K562 (cell line): Measurements from ENCODE around the gene GPN3. TPM values are rescaled to one million over a fixed set of nuclear protein-coding genes. Genes with fewer than 3 reads are reported as not detected.

Experiments
- CBFA2T3 ChIP-seq: fragments of 450-650 bp; IDR thresholded peaks from 2 replicates; pipeline ENCODE4 v1.6.1; 2017
- CBX2 ChIP-seq: fragments of 200-600 bp; sonication (generic); IDR thresholded peaks from one replicate; pipeline ENCODE4 v1.6.1; 2012; ENCODE audit warnings: mild to moderate bottlenecking, low read length, inconsistent platforms; ENCODE audit not compliant: insufficient read depth, poor library complexity, severe bottlenecking
- DPF2 ChIP-seq: fragments of 450-650 bp; IDR thresholded peaks from 2 replicates; pipeline ENCODE4 v1.6.1; 2016
- ELF1 ChIP-seq: fragments of 200-800 bp; sonication (Bioruptor generic); IDR thresholded peaks from 2 replicates; pipeline ENCODE4 v1.6.1; 2016; ENCODE audit warnings: missing genetic modification characterization, missing compliant biosample characterization
- GATAD2A ChIP-seq: fragments of 450-650 bp; IDR thresholded peaks from 2 replicates; pipeline ENCODE4 v1.6.1; 2017
- HDAC2 ChIP-seq: fragments of 450-650 bp; IDR thresholded peaks from 2 replicates; pipeline ENCODE4 v1.6.1; 2016; ENCODE audit warnings: mild to moderate bottlenecking
- LARP7 ChIP-seq: fragments of 450-650 bp; IDR thresholded peaks from 2 replicates; pipeline ENCODE4 v1.6.1; 2016
- MEF2A ChIP-seq: IDR thresholded peaks from 2 replicates; pipeline ENCODE4 v1.6.1; 2011; ENCODE audit warnings: low read depth, mild to moderate bottlenecking, low read length, moderate library complexity; ENCODE audit not compliant: control insufficient read depth
- NBN ChIP-seq: fragments of 450-650 bp; IDR thresholded peaks from 2 replicates; pipeline ENCODE4 v1.6.1; 2016; ENCODE audit warnings: low read depth, mild to moderate bottlenecking
- NCOR1 ChIP-seq: fragments of 450-650 bp; IDR thresholded peaks from 2 replicates; pipeline ENCODE4 v1.6.1; 2016; ENCODE audit warnings: mild to moderate bottlenecking, moderate library complexity
- NFXL1 ChIP-seq: fragments of 450-650 bp; formaldehyde crosslinking; IDR thresholded peaks from 2 replicates; pipeline ENCODE4 v1.4.0; 2021; ENCODE audit warnings: mild to moderate bottlenecking
- NFYB ChIP-seq: IDR thresholded peaks from 2 replicates; pipeline ENCODE4 v1.6.1; 2011; ENCODE audit warnings: mild to moderate bottlenecking, moderate library complexity; ENCODE audit not compliant: insufficient read length; ENCODE audit errors: extremely low read depth
- OTX1 ChIP-seq: fragments of 450-650 bp; formaldehyde crosslinking; IDR thresholded peaks from 2 replicates; pipeline ENCODE4 v1.4.0; 2022; ENCODE audit warnings: mild to moderate bottlenecking
- PHB ChIP-seq: fragments of 250-450 bp; sonication (Bioruptor Pico); IDR thresholded peaks from 2 replicates; pipeline ENCODE4 v1.5.0; 2021
- SFPQ ChIP-seq: fragments of 200-400 bp; formaldehyde crosslinking; IDR thresholded peaks from 2 replicates; pipeline ENCODE4 v1.6.1; 2017; ENCODE audit warnings: mild to moderate bottlenecking, low read depth, low read length, moderate library complexity
- TEAD4 ChIP-seq, 2 experiments: sonication (generic) in 1 of 2; formaldehyde crosslinking in 1 of 2; IDR thresholded peaks; 2 replicates each; pipeline versions ENCODE4 v1.6.1 to v1.8.0; 2012 to 2022; ENCODE audit warnings: borderline replicate concordance in 1 of 2, inconsistent platforms in 1 of 2, low read length in 1 of 2, mild to moderate bottlenecking in 1 of 2, missing genetic modification reagents in 1 of 2
- ZEB2 ChIP-seq: fragments of 450-650 bp; IDR thresholded peaks from 2 replicates; pipeline ENCODE4 v1.6.1; 2016
- ZKSCAN8 ChIP-seq: fragments of 200-800 bp; sonication (Bioruptor generic); IDR thresholded peaks from 2 replicates; pipeline ENCODE4 v1.6.1; 2016; ENCODE audit warnings: missing genetic modification characterization, missing compliant biosample characterization
- polyA plus RNA-seq, 8 experiments: library from polyadenylated mRNA; depleted of rRNA in 4 of 8; stranded (reverse) in 5 of 8; unstranded in 3 of 8; fragments of >200 nt; fragmentation: Nextera tagmentation in 2 of 8; fragmentation: Illumina TruSeq in 1 of 8; extraction: Ambion mirVana in 2 of 8; extraction: Trizol in 1 of 8; gene quantifications; 2 replicates each; pipeline versions ENCODE4 v1.2.1 to v1.2.3, GENCODE V29; 2011 to 2014; ENCODE audit warnings: inconsistent platforms in 1 of 8, missing spikeins in 1 of 8
- total RNA-seq, 7 experiments: library from RNA; depleted of rRNA in 6 of 7; stranded (reverse); fragments of >200 nt in 6 of 7; fragmentation: Illumina TruSeq in 2 of 7; extraction: Trizol in 2 of 7; gene quantifications; 2 replicates each; pipeline versions ENCODE4 v1.2.1 to v1.2.3, GENCODE V29; 2011 to 2021; ENCODE audit warnings: low replicate concordance in 1 of 7
- TF ChIP-seq, protein P1 (sequence below): fragments of 250-450 bp; sonication (Bioruptor Pico); IDR thresholded peaks from 2 replicates; pipeline ENCODE4 v1.5.0; 2021; ENCODE audit warnings: mild to moderate bottlenecking, moderate library complexity
- TF ChIP-seq, protein P2 (sequence below): fragments of 250-450 bp; sonication (Bioruptor Pico); IDR thresholded peaks from 2 replicates; pipeline ENCODE4 v1.9.0; 2021; ENCODE audit warnings: mild to moderate bottlenecking, inconsistent platforms

The GPN3 gene
- total and polyA plus RNA-seq, 9 of the 15 experiments (the other 6 are each of a cell fraction or from before 2014, with no cell fraction given) = 35.8 to 123 (median 64.2) TPM

GRCh38 chr12:110468214-110469048 is at the start of gene GPN3, which contains the start of gene FAM216A (continued):
- TF ChIP-seq, protein P1, sequence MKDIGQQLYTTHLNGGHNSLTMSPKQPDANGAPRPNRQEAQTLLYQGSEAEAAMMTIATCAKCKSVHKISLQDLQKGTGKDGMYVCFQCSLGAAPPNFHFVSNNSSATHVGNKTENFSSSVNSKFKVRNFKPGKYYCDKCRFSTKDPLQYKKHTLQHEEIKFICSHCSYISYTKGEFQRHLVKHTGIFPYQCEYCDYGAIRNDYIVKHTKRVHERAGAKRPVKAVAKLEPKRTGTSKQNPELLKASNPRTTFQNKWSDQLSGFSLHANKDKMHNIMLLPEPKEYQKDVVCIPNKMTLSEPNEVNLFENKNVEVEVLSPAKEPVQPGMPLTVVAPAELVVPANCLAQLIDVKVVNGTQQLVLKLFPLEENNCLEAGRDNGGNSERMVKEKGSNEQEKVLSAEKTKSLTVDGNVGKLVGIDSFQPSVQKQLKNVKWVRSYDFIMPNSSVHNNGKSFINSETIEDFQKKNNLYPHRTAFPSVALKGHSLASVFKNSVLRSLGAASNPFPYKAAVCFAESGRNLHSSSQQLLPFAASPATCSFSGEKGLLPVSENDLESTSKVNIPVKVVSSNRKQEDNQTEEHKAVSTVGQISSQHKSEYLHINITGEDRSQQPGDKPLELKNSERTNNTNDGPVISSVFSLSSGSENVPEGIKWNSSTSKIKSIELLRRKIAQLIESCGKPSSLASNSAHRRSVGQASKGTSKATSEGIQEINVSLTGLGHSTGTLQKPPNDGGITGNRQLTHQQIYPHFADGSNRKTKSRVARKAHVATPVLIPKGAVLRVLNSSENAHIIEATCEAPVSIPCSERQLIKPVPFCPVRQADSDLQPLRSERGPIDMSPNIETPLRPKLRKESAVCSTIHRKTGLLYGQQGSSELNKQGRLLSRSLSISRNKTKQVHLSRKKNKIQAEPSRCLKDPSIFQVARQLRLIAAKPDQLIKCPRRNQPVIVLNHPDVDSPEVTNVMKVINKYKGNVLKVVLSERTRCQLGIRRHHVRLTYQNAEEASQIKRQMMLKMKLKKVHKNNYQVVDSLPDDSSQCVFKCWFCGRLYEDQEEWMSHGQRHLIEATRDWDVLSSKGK = no peak
- TF ChIP-seq PHB (CRISPR knock-in tag) = no peak
- TF ChIP-seq MEF2A = no peak
- TF ChIP-seq TEAD4 (IDR thresholded peaks at IDR 0.05; ENCODE audit: low read length) = peak; percentile 52
- no peak for TF ChIP-seq TEAD4 (CRISPR knock-in tag; IDR thresholded peaks at IDR 0.05; ENCODE audit: borderline replicate concordance)
- no peak; the same call in 1 of the 2 replicates for TF ChIP-seq NCOR1
- TF ChIP-seq ELF1 (tag) = no peak
- no peak for TF ChIP-seq SFPQ
- peak; percentile 52 for TF ChIP-seq NBN
- TF ChIP-seq ZKSCAN8 (CRISPR knock-in tag) = no peak
- peak; percentile 87 for TF ChIP-seq HDAC2
- TF ChIP-seq, protein P2, sequence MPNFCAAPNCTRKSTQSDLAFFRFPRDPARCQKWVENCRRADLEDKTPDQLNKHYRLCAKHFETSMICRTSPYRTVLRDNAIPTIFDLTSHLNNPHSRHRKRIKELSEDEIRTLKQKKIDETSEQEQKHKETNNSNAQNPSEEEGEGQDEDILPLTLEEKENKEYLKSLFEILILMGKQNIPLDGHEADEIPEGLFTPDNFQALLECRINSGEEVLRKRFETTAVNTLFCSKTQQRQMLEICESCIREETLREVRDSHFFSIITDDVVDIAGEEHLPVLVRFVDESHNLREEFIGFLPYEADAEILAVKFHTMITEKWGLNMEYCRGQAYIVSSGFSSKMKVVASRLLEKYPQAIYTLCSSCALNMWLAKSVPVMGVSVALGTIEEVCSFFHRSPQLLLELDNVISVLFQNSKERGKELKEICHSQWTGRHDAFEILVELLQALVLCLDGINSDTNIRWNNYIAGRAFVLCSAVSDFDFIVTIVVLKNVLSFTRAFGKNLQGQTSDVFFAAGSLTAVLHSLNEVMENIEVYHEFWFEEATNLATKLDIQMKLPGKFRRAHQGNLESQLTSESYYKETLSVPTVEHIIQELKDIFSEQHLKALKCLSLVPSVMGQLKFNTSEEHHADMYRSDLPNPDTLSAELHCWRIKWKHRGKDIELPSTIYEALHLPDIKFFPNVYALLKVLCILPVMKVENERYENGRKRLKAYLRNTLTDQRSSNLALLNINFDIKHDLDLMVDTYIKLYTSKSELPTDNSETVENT (CRISPR knock-in tag) = peak; percentile 81; the same call in 1 of the 2 replicates
- 0 out of 2 replicates have a peak, but pooled peaks have one; percentile 24 for TF ChIP-seq CBFA2T3
- peak; percentile 100 for TF ChIP-seq GATAD2A
- TF ChIP-seq LARP7 = no peak
- no peak for TF ChIP-seq NFYB
- no peak for TF ChIP-seq OTX1 (CRISPR knock-in tag)
- peak; percentile 90 for TF ChIP-seq ZEB2
- TF ChIP-seq CBX2 = no peak
- no peak for TF ChIP-seq NFXL1 (CRISPR knock-in tag)
- TF ChIP-seq DPF2 = no peak; the same call in 1 of the 2 replicates
